Vagina (tissue), 2 donors: Measurements from ENCODE around the gene SHC4.

Experiments used
- CTCF ChIP-seq, 3 experiments: fragments of 450-650 bp in 2 of 3; fragments of 200-600 bp in 1 of 3; sonication (generic) in 1 of 3; IDR thresholded peaks; one replicate each; pipeline ENCODE4 v1.5.1; 2017 to 2019; ENCODE audit warnings: antibody characterized with exemption in 3 of 3, mild to moderate bottlenecking in 2 of 3, moderate library complexity in 2 of 3
- POLR2A ChIP-seq, 2 donors: fragments of 450-650 bp; IDR thresholded peaks; one replicate each; pipeline ENCODE4 v1.6.1; 2017; ENCODE audit warnings: antibody characterized with exemption in 2 of 2, mild to moderate bottlenecking in 2 of 2, moderate library complexity in 2 of 2

DNA sequence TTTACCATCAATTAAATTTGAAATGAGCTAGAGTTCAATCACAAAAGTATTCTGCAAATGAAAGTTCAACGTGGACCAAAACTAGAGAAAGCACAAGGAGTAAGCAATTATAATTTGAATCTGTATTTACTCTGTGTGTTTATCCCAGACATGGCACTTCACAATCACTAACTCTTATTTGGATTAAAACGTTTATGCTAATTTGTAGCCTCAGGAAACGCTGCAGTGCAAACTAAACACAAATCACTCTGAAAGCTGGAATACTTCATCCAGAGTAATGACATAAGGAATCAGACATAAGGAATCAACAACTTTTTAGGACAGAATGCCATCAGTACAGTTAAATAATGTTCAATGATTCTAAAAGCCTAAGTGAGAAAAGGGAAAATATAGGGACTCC is 171.3 kb downstream of the SHC4 start:
- TF ChIP-seq POLR2A (IDR thresholded peaks at IDR 0.05) = no peak
- no peak for TF ChIP-seq CTCF (IDR thresholded peaks at IDR 0.05)
